ENCODE data around the gene PHTF2. TPM values are rescaled to one million over a fixed set of nuclear protein-coding genes. Genes with fewer than 3 reads are reported as not detected.

PHTF2 gene
- total RNA-seq, 1 experiment from 2014 or later: 20.3 TPM

GRCh38 chr7:77904252-77904651 lies 105.7 kb downstream of the PHTF2 start:
- CTCF ChIA-PET: no interaction called here

GRCh38 chr7:77907281-77907680 lies 108.7 kb downstream of the PHTF2 start:
- TF ChIP-seq CTCF (IDR thresholded peaks at IDR 0.05; ENCODE audit: unreplicated experiment): no peak
- H3K36me3 Mint-ChIP-seq (ENCODE audit: insufficient read depth, unreplicated experiment): no peaks in the 10 kb centered on the region
- DNase-seq: no peak
- intact Hi-C loops (cut with micrococcal nuclease; ENCODE audit: unreplicated experiment): no loop called here
- no peaks in the 10 kb centered on the region for H3K9me3 Mint-ChIP-seq (ENCODE audit: low read depth, unreplicated experiment)
- no TSS peak for BruUV-seq (replicated peaks)
- H3K4me3 Mint-ChIP-seq (ENCODE audit: low read depth, unreplicated experiment): no peak overlapping the region
- CTCF ChIA-PET: interaction anchor here (0.6 kb wide), 1 partner anchor 551 kb away, joined by 4 read pairs; no protein-coding TSS in a partner anchor
- no peaks in the 10 kb centered on the region for H3K4me1 Mint-ChIP-seq (ENCODE audit: low read depth, unreplicated experiment)
- no peaks in the 10 kb centered on the region for H3K27me3 Mint-ChIP-seq (ENCODE audit: unreplicated experiment)
- no peak overlapping the region for H3K27ac Mint-ChIP-seq (ENCODE audit: unreplicated experiment)

More at GRCh38 chr7:77904252-77904651, 105.7 kb downstream of the PHTF2 start:
- TF ChIP-seq CTCF (IDR thresholded peaks at IDR 0.05; ENCODE audit: unreplicated experiment): no peak
- Mint-ChIP-seq H3K27ac (ENCODE audit: unreplicated experiment) (no peak overlapping the region), H3K36me3 (ENCODE audit: insufficient read depth, unreplicated experiment) (no peaks in the 10 kb centered on the region), H3K4me1 (ENCODE audit: low read depth, unreplicated experiment) (no peaks in the 10 kb centered on the region), H3K4me3 (ENCODE audit: low read depth, unreplicated experiment) (no peak overlapping the region), H3K9me3 (ENCODE audit: low read depth, unreplicated experiment) (no peaks in the 10 kb centered on the region), H3K27me3 (ENCODE audit: unreplicated experiment) (no peaks in the 10 kb centered on the region)
- no peak for DNase-seq
- intact Hi-C loops (cut with micrococcal nuclease; ENCODE audit: unreplicated experiment): no loop called here
- BruUV-seq (replicated peaks): no TSS peak

- Mint-ChIP-seq H3K36me3 (ENCODE audit: insufficient read depth, unreplicated experiment) (no peaks in the 10 kb centered on the region), H3K4me3 (ENCODE audit: low read depth, unreplicated experiment) (no peak overlapping the region), H3K27me3 (ENCODE audit: unreplicated experiment) (no peaks in the 10 kb centered on the region), H3K27ac (ENCODE audit: unreplicated experiment) (no peak overlapping the region), H3K4me1 (ENCODE audit: low read depth, unreplicated experiment) (no peaks in the 10 kb centered on the region), H3K9me3 (ENCODE audit: low read depth, unreplicated experiment) (no peaks in the 10 kb centered on the region)
- intact Hi-C loops (cut with micrococcal nuclease; ENCODE audit: unreplicated experiment): no loop called here
- no TSS peak for BruUV-seq (replicated peaks)
- CTCF ChIA-PET: interaction anchor here (0.6 kb wide), 1 partner anchor 238 kb away, joined by 4 read pairs; no protein-coding TSS in a partner anchor
- no peak for DNase-seq
- no peak for TF ChIP-seq CTCF (IDR thresholded peaks at IDR 0.05; ENCODE audit: unreplicated experiment)
Observed at GRCh38 chr7:77908664-77909063, 110.1 kb downstream of the PHTF2 start.

- Mint-ChIP-seq H3K4me3 (ENCODE audit: low read depth, unreplicated experiment) (no peak overlapping the region), H3K36me3 (ENCODE audit: insufficient read depth, unreplicated experiment) (no peaks in the 10 kb centered on the region)
- no peak for TF ChIP-seq CTCF (IDR thresholded peaks at IDR 0.05; ENCODE audit: unreplicated experiment)
Observed at GRCh38 chr7:77910124-77910523, 111.6 kb downstream of the PHTF2 start.

More at GRCh38 chr7:77910124-77910523, 111.6 kb downstream of the PHTF2 start:
- H3K27me3 Mint-ChIP-seq (ENCODE audit: unreplicated experiment): no peaks in the 10 kb centered on the region
- intact Hi-C loops (cut with micrococcal nuclease; ENCODE audit: unreplicated experiment): no loop called here
- CTCF ChIA-PET: no interaction called here
- no TSS peak for BruUV-seq (replicated peaks)
- H3K27ac Mint-ChIP-seq (ENCODE audit: unreplicated experiment): no peak overlapping the region
- H3K9me3 Mint-ChIP-seq (ENCODE audit: low read depth, unreplicated experiment): no peaks in the 10 kb centered on the region
- no peak for DNase-seq
- H3K4me1 Mint-ChIP-seq (ENCODE audit: low read depth, unreplicated experiment): no peaks in the 10 kb centered on the region
